ENCODE measurements around the gene ATG9B. TPM values are rescaled to one million over a fixed set of nuclear protein-coding genes. Genes with fewer than 3 reads are reported as not detected.

Gene ATG9B
- total and polyA plus RNA-seq, 9 of the 15 experiments (the other 6 are each of a cell fraction or from before 2014, with no cell fraction given): 0.29 to 8.0 (median 2.1) TPM

DNA sequence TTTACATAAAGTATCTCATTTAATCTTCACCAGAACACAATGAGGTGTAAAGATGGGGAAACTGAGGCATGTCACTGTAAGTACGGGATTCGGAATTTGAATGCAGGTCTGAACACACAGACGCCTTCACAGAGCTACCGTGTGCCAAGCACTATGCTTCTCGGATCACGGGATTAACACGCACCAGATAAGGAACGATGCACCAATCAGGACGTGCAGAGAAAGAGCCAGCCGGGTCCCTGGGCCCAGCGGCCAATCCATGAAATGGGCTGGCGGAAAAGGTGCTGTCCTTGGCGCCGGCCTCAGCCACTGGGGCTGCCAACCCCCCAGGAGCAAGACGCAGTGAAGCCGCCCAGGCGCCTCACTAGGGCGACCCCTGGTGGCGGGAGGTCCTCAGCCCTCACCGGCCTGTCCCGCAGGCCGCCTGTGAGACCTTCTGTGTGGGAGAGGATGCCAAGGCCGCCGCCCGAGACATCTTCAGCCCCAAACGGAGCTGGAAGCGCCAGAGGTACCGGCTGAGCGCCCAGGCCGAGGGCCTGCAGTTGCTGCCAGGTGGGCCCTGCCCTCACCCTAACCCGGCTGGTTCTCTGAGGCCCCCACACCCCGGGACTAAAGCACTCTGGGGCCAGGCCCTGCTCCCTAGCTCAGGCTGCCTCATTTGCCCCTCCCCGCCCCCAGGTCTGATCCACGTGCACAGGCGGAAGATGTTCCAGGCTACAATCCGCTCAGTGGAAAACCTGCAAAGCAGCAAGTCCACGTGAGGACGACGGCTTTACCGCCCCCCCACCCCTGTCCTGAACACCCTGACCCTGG lies 15.6 kb downstream of the ATG9B start (continued):
- TF ChIP-seq SRF (CRISPR knock-in tag; IDR thresholded peaks at IDR 0.05) (peak; percentile 48 to 85; a peak in 1 of 4 replicates), ZNF717 (CRISPR knock-in tag; IDR thresholded peaks at IDR 0.05) (peak; percentile 14; the same call in 1 of the 2 replicates), CREM (IDR thresholded peaks at IDR 0.05; ENCODE audit: low read depth) (peak; percentile 82), ZNF347 (CRISPR knock-in tag; IDR thresholded peaks at IDR 0.05; ENCODE audit: low read depth) (no peak), ZC3H4 (CRISPR knock-in tag; IDR thresholded peaks at IDR 0.05; ENCODE audit: borderline replicate concordance) (no peak; the same call in 1 of the 2 replicates), RREB1 (CRISPR knock-in tag; IDR thresholded peaks at IDR 0.05) (peak; percentile 90; the same call in 1 of the 2 replicates), TBP (optimal IDR thresholded peaks at IDR 0.05; ENCODE audit: low read depth, low read length) (peak; percentile 81), MLX (CRISPR knock-in tag; conservative IDR thresholded peaks at IDR 0.05) (no peak), BMI1 (IDR thresholded peaks at IDR 0.05; ENCODE audit: low read length) (no peak), IRF9 (tag; IDR thresholded peaks at IDR 0.05) (no peak), ZNF586 (CRISPR knock-in tag; conservative IDR thresholded peaks at IDR 0.05) (no peak), KHSRP (IDR thresholded peaks at IDR 0.05) (no peak), JUND (IDR thresholded peaks at IDR 0.05; ENCODE audit: borderline replicate concordance, low read depth, low read length) (peak; percentile 83), JUND (tag; IDR thresholded peaks at IDR 0.05; ENCODE audit: borderline replicate concordance, low read depth, low read length) (no peak; the same call in 2 of the 3 replicates), NCOA1 (IDR thresholded peaks at IDR 0.05; ENCODE audit: low read depth) (no peak), ZNF431 (CRISPR knock-in tag; IDR thresholded peaks at IDR 0.05) (peak; percentile 78; the same call in 1 of the 2 replicates)
- TF ChIP-seq, protein P1, sequence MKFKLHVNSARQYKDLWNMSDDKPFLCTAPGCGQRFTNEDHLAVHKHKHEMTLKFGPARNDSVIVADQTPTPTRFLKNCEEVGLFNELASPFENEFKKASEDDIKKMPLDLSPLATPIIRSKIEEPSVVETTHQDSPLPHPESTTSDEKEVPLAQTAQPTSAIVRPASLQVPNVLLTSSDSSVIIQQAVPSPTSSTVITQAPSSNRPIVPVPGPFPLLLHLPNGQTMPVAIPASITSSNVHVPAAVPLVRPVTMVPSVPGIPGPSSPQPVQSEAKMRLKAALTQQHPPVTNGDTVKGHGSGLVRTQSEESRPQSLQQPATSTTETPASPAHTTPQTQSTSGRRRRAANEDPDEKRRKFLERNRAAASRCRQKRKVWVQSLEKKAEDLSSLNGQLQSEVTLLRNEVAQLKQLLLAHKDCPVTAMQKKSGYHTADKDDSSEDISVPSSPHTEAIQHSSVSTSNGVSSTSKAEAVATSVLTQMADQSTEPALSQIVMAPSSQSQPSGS (CRISPR knock-in tag; IDR thresholded peaks at IDR 0.05): no peak
- TF ChIP-seq, protein P2, sequence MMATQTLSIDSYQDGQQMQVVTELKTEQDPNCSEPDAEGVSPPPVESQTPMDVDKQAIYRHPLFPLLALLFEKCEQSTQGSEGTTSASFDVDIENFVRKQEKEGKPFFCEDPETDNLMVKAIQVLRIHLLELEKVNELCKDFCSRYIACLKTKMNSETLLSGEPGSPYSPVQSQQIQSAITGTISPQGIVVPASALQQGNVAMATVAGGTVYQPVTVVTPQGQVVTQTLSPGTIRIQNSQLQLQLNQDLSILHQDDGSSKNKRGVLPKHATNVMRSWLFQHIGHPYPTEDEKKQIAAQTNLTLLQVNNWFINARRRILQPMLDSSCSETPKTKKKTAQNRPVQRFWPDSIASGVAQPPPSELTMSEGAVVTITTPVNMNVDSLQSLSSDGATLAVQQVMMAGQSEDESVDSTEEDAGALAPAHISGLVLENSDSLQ (IDR thresholded peaks at IDR 0.05): no peak
